ENCODE results near the gene MME. TPM values are rescaled to one million over a fixed set of nuclear protein-coding genes. Genes with fewer than 3 reads are reported as not detected.

Gene MME
- total RNA-seq (1 to 10 TPM in 3 of 6 donors, under 1 TPM in 3; 0.19 to 3.2 (median 1.3) TPM), polyA plus RNA-seq (under 1 TPM; 0.45 to 0.65 TPM)

DNA sequence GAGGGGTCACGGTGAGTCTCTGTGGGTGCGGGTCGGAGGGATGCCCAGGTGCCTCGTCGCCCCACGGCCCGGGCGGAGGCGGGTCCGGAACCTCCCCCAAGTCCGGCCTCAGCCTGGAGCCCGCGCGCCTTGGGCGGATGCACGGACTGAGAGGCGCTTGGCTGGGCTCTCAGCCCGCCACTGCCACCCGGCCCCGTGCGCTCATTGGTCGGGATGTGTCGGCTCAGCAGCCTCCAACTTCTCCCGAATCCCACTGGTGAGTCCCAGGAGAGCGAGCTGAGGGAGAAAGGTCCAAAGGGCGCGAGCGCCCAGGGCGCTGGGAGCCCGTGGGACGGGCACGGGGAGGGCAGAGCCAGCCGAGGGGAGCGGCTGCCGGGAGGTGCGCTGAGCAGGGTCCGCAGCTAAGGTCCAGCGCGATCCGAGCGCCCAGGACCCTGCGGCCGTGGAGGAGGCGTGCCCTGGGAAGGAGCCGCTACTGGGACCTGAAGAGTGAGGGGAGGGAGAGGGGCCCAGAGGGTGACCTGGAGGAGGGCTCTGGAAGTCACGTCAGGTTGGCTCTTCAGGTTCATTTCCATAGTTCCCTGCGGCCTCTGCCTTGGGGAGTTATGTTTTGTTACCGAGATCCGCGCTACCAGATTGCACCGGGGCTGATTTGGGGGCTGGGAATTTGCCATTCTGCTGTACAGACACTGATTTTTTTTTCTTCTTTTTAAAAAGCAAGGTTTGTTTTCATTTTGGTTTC lies at the start of gene MME:
Gene MME, plus strand, starts transcription at position 574 of the 742 bp plus-strand sequence. CDS start 3,849 bp downstream, outside the sequence.
- no peak for FAIRE-seq

DNA sequence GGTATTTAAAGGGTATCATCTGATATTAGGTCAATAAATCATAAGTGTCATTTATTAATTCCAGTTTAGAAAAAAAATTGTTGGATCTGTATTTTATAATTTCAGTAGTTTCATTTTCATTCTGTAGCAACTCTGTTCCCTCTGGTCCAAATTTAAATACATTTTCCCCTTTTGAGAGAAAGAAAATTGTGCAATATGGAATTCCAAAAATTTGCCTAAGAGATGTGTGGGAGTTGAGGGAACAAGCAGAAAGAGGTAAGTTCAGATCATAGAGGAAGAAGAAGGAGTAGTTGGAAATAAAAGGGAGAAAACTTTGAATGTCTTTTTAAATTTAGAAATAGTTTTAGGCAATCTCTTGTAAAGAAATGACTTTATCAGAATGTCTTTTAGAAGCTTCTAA lies 48.9 kb upstream of the MME start:
- no peak for ATAC-seq
- FAIRE-seq, result no peak
- intact Hi-C loops (cut with DNase I), result no loop called here

More for the DNA sequence above, at the start of gene MME:
- peak; percentile 35 to 83 (median 81) for ATAC-seq
- H3K27me3 ChIP-seq, result no peaks in the 10 kb centered on the region
- TF ChIP-seq, protein P1, sequence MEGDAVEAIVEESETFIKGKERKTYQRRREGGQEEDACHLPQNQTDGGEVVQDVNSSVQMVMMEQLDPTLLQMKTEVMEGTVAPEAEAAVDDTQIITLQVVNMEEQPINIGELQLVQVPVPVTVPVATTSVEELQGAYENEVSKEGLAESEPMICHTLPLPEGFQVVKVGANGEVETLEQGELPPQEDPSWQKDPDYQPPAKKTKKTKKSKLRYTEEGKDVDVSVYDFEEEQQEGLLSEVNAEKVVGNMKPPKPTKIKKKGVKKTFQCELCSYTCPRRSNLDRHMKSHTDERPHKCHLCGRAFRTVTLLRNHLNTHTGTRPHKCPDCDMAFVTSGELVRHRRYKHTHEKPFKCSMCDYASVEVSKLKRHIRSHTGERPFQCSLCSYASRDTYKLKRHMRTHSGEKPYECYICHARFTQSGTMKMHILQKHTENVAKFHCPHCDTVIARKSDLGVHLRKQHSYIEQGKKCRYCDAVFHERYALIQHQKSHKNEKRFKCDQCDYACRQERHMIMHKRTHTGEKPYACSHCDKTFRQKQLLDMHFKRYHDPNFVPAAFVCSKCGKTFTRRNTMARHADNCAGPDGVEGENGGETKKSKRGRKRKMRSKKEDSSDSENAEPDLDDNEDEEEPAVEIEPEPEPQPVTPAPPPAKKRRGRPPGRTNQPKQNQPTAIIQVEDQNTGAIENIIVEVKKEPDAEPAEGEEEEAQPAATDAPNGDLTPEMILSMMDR (IDR thresholded peaks at IDR 0.05), result no peak
- H3K4me3 ChIP-seq, result peak within 1 kb of the TSS; percentile 3 to 47 (median 34)
- peak in 4 of 6 donors; percentile 11 to 70 (median 46) for DNase-seq
- H3K4me1 ChIP-seq, result peaks cover 0 to 9% (median 0%) of the 10 kb centered on the region in 3 donors
- WGBS, 2 donors, result 1% methylated on average over 46 to 51 of the region's 51 CpGs
- no peaks in the 10 kb centered on the region for H3K36me3 ChIP-seq
- no peaks in the 10 kb centered on the region for H3K9me3 ChIP-seq
- intact Hi-C loops (cut with DNase I), result no loop called here
- no peak within 1 kb of the TSS for H3K27ac ChIP-seq

DNA sequence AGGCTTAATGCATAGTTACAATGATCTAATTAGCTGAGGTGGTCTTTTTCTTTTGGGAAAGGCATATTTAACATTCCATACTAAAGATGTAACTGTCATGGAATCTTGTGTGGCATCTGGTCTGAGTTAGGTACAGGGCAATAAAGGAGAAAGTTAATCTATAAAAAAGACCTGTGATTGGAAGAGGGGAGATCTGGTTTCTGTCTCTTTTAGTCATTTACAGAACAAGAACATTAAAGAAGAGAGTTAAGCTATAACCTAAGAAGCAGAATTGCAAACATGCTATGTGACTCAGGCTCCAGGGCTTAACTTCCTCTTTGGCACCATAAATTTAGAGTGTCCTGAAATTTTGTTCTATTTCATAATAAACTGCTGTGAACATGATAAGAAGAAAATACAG lies 47.2 kb upstream of the MME start:
- TF ChIP-seq, protein P1 (IDR thresholded peaks at IDR 0.05), result no peak
- H3K4me3 ChIP-seq, result no peak overlapping the region
- H3K27ac ChIP-seq, result no peak overlapping the region
- ATAC-seq (no peak), FAIRE-seq (no peak), DNase-seq (no peak)
- H3K9me3 ChIP-seq, result no peaks in the 10 kb centered on the region
- intact Hi-C loops (cut with DNase I), result no loop called here
- H3K36me3 ChIP-seq, result no peaks in the 10 kb centered on the region
- no peaks in the 10 kb centered on the region for H3K27me3 ChIP-seq
- H3K4me1 ChIP-seq, result no peaks in the 10 kb centered on the region

More for the DNA sequence above, 48.9 kb upstream of the MME start:
- DNase-seq, result no peak
- Histone ChIP-seq H3K27ac (no peak overlapping the region), H3K27me3 (no peaks in the 10 kb centered on the region), H3K4me1 (no peaks in the 10 kb centered on the region), H3K4me3 (no peak overlapping the region), H3K9me3 (no peaks in the 10 kb centered on the region), H3K36me3 (no peaks in the 10 kb centered on the region)
- TF ChIP-seq, protein P1 (IDR thresholded peaks at IDR 0.05), result no peak

DNA sequence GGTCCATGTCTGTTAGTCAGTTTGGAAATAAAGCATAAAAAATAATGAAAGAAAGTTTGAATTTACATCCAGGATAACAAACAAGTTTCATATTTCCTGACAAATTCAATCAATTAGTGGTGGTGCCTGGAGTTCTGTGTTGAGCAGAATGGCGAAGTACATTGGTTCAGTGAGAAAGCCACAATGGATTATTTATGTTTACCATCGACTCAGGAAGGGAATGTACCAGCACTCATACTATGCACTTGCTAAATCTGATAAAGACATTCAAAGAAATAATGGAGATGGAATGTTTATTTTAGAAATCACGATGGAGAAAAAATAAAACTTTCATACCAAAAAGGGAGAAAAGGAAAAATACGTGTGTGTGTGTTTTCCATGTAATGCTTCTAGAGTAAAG lies 45.3 kb upstream of the MME start:
- H3K27ac ChIP-seq, result no peak overlapping the region
- TF ChIP-seq, protein P1 (IDR thresholded peaks at IDR 0.05), result no peak
- no peaks in the 10 kb centered on the region for H3K36me3 ChIP-seq
- FAIRE-seq, result no peak
- no peak overlapping the region for H3K4me3 ChIP-seq
- 72 to 83% methylated on average over 4 of the region's 4 CpGs for whole genome bisulfite sequencing, 2 donors
- no peaks in the 10 kb centered on the region for H3K9me3 ChIP-seq
- no peak for ATAC-seq
- no peaks in the 10 kb centered on the region for H3K4me1 ChIP-seq
- intact Hi-C loops (cut with DNase I), result no loop called here
- DNase-seq, result no peak
- H3K27me3 ChIP-seq, result no peaks in the 10 kb centered on the region

DNA sequence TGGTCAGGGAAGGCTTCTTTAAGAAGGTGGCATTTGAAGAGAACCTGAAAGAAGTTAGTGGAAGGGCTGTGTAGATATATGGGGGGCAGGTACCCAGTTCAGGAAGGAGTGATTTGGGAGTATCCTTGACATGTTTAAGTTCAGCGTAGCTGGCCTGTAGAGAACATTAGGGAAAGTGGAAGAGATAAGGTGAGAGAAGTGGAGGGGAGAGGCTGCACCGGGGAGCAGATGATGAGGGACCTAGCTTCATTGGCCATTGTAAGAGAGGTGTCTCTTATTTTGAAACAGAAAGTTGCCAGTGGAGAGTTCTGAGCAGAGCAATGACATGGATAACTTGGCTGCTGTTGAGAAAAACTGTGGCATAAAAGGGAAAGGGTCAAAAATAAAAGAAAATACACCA lies 44.6 kb upstream of the MME start:
- Histone ChIP-seq H3K36me3 (no peaks in the 10 kb centered on the region), H3K27me3 (no peaks in the 10 kb centered on the region), H3K9me3 (no peaks in the 10 kb centered on the region), H3K4me3 (no peak overlapping the region), H3K27ac (no peak overlapping the region), H3K4me1 (no peaks in the 10 kb centered on the region)
- no peak for DNase-seq
- ATAC-seq, result no peak
- intact Hi-C loops (cut with DNase I), result no loop called here
- no peak for FAIRE-seq
- 81 to 86% methylated on average over 2 of the region's 2 CpGs for WGBS, 2 donors
- TF ChIP-seq, protein P1 (IDR thresholded peaks at IDR 0.05), result no peak

All from pancreas (tissue), 10 donors.